Naive thymus-derived CD4-positive, alpha-beta T cell (primary cell): ENCODE results near the gene AREG. TPM values are rescaled to one million over a fixed set of nuclear protein-coding genes. Genes with fewer than 3 reads are reported as not detected.

ENCODE experiments used
- ATAC-seq: fragments of 150-1000 bp; cut with Tn5 transposase; 2 replicates; pipeline ENCODE4 v1.10.0; 2021; ENCODE audit warnings: mild to moderate bottlenecking, moderate library complexity
- CTCF ChIA-PET: fragments of 350-600 bp; sonication (Branson Sonifier 250); formaldehyde crosslinking; loops from one replicate; lab custom pipeline; 2021; ENCODE audit warnings: antibody characterized with exemption; lab: Charles Lee
- POLR2A ChIA-PET: fragments of 350-600 bp; sonication (Branson Sonifier 250); formaldehyde crosslinking; loops from one replicate; lab custom pipeline; 2021; ENCODE audit warnings: antibody characterized with exemption, inconsistent platforms; lab: Charles Lee
- DNase-seq, 9 donors: peaks; one replicate each; pipeline versions ENCODE4 v3.0.0 to v3.0.0-alpha.2; 2020 to 2022; ENCODE audit warnings: mixed read lengths in 1 of 9
- H3K27ac ChIP-seq: one replicate; pipeline ENCODE4 v1.7.0; 2013; ENCODE audit warnings: mild to moderate bottlenecking, low read depth, low read length, moderate library complexity
- H3K27me3 ChIP-seq, 2 donors: one replicate each; pipeline ENCODE4 v1.7.0; 2013; ENCODE audit warnings: low read length in 2 of 2, mild to moderate bottlenecking in 2 of 2, moderate library complexity in 2 of 2; ENCODE audit not compliant: control insufficient read depth in 2 of 2, insufficient read depth in 2 of 2
- H3K36me3 ChIP-seq, 3 experiments: 1 replicate in 2 of 3; 2 replicates in 1 of 3; pipeline ENCODE4 v1.7.0; 2013; ENCODE audit warnings: low read length in 3 of 3, mild to moderate bottlenecking in 3 of 3, moderate library complexity in 1 of 3; ENCODE audit not compliant: insufficient read depth in 3 of 3, control insufficient read depth in 2 of 3
- H3K4me1 ChIP-seq, 2 donors: one replicate each; pipeline ENCODE4 v1.7.0; 2013; ENCODE audit warnings: low read length in 2 of 2, mild to moderate bottlenecking in 2 of 2, moderate library complexity in 1 of 2; ENCODE audit not compliant: control insufficient read depth in 2 of 2, insufficient read depth in 2 of 2
- H3K4me3 ChIP-seq: 2 replicates; pipeline ENCODE4 v1.7.0; 2013; ENCODE audit warnings: mild to moderate bottlenecking, low read length
- H3K9me3 ChIP-seq, 3 experiments: 1 replicate in 2 of 3; 2 replicates in 1 of 3; pipeline ENCODE4 v1.7.0; 2013; ENCODE audit warnings: low read length in 3 of 3; ENCODE audit not compliant: control insufficient read depth in 2 of 3
- H3K27ac Mint-ChIP-seq, 9 donors: one replicate each; pipeline ENCODE4 v1.8.0; 2020 to 2022; ENCODE audit warnings: mixed read lengths in 9 of 9, mild to moderate bottlenecking in 8 of 9, moderate library complexity in 5 of 9, inconsistent platforms in 2 of 9
- H3K27me3 Mint-ChIP-seq, 5 donors: one replicate each; pipeline ENCODE4 v1.8.0; 2021 to 2022; ENCODE audit warnings: mixed read lengths in 5 of 5, mild to moderate bottlenecking in 1 of 5
- H3K36me3 Mint-ChIP-seq, 5 donors: one replicate each; pipeline ENCODE4 v1.8.0; 2020 to 2022; ENCODE audit warnings: mixed read lengths in 5 of 5, mild to moderate bottlenecking in 3 of 5, inconsistent platforms in 1 of 5
- H3K4me1 Mint-ChIP-seq, 7 donors: one replicate each; pipeline ENCODE4 v1.8.0; 2020 to 2022; ENCODE audit warnings: mixed read lengths in 7 of 7, mild to moderate bottlenecking in 3 of 7, inconsistent platforms in 1 of 7
- H3K4me3 Mint-ChIP-seq, 10 donors: one replicate each; pipeline ENCODE4 v1.8.0; 2020 to 2022; ENCODE audit warnings: mild to moderate bottlenecking in 10 of 10, mixed read lengths in 10 of 10, moderate library complexity in 6 of 10, inconsistent platforms in 2 of 10
- H3K9me3 Mint-ChIP-seq, 11 donors: one replicate each; pipeline ENCODE4 v1.8.0; 2020 to 2022; ENCODE audit warnings: mixed read lengths in 11 of 11, mild to moderate bottlenecking in 4 of 11, inconsistent platforms in 1 of 11, moderate library complexity in 1 of 11
- intact Hi-C, 2 donors: fragments of 100-400 bp; cut with micrococcal nuclease; formaldehyde crosslinking; loops; one replicate each; pipeline ENCODE4 v1.15.1; 2023
- polyA plus RNA-seq, 2 donors: library from polyadenylated mRNA; unstranded; fragments of 300-500 nt; fragmentation: Illumina TruSeq; gene quantifications; one replicate each; pipeline ENCODE4 v1.2.3, GENCODE V29; 2021
- total RNA-seq, 6 experiments: library from RNA in 5 of 6; stranded (reverse) in 5 of 6; gene quantifications; 1 replicate in 5 of 6; 2 replicates in 1 of 6; pipeline ENCODE4 v1.2.3 and lab custom pipeline; 2021 to 2026

Gene AREG
- total and polyA plus RNA-seq, 7 experiments from 2014 or later, result 0.36 to 30.5 (median 3.6) TPM; not detected in 1

DNA sequence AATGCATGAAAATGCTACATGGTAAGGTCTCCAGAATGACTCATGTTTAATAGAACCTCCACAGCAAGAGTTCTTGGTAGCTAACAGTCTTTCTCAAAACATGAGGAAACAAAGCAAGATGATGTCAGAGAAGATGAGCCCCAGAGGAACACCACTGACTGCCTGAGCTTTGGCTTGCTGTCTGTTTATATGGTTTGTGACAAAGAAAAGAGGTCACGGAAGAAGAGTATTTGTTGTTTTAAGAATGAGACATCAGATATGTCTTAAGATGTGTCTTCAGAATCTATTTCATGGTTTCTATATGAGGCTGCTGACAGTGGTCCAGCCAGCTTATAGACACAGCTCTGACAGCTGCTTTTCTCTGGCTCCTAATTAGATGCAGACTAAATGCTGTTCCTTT, 18.8 kb upstream of the AREG start:
- no peak overlapping the region for H3K27ac Mint-ChIP-seq
- intact Hi-C loops, result no loop called here
- no peaks in the 10 kb centered on the region for H3K9me3 Mint-ChIP-seq
- H3K4me1 Mint-ChIP-seq, result no peaks in the 10 kb centered on the region
- Histone ChIP-seq H3K27ac (no peak overlapping the region), H3K4me3 (no peak overlapping the region), H3K27me3 (peaks cover 0 to 3% of the 10 kb centered on the region in 2 donors), H3K36me3 (no peaks in the 10 kb centered on the region), H3K4me1 (no peaks in the 10 kb centered on the region), H3K9me3 (no peaks in the 10 kb centered on the region)
- ChIA-PET POLR2A (no interaction called here), CTCF (no interaction called here)
- peaks cover 5 to 12% (median 10%) of the 10 kb centered on the region in 5 donors for H3K27me3 Mint-ChIP-seq
- no peaks in the 10 kb centered on the region for H3K36me3 Mint-ChIP-seq
- H3K4me3 Mint-ChIP-seq, result no peak overlapping the region
- DNase-seq (no peak), ATAC-seq (no peak)

DNA sequence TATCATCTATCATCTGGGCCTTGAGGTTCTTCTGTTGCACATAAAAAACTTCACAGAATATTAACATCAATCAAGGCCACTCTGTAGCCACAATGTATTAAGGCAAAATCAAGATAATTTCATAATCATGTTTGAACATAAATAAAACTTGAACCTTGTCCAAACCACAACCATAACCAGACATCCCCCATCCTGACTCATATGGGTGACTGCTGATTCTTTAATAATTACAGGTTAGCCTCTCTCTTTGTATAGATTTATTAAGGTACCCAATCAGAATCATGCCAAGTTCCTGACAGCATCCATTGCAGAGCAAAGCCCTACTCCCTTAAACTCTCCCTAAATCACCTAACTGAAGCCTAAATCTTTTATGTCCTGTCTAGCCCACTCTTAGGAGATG, 16.7 kb upstream of the AREG start:
- ChIA-PET POLR2A (no interaction called here), CTCF (no interaction called here)

DNA sequence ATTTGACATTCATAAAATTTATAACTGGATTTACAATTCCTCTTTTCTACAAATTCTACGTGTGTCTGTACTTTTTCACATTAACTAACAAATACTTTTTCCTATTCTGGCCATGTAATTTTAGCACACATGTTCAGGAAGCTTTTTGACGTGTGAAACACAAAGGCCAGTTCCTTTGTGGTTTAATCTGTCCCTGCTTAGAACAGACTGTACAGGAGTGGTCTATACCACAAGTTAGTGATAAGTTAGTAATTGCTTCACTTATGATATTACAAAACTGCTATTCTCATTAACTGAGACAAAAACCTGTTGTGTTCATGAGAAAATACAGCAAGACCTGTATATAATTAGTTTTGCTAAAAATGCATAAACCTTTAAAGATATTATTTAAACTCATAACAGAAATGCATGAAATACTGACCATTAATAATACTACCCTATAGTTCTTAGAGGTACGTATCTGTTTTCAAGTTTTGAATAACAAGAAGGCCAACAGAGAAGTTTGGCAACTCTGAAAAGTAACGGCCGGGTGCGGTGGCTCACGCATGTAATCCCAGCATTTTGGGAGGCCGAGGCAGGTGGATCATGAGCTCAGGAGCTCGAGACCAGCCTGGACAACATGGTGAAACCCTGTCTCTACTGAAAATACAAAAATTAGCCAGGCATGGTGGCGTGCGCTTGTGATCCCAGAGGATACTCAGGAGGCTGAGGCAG, 13.7 kb upstream of the AREG start:
- Histone ChIP-seq H3K9me3 (no peaks in the 10 kb centered on the region), H3K27me3 (no peaks in the 10 kb centered on the region), H3K4me1 (no peaks in the 10 kb centered on the region), H3K27ac (no peak overlapping the region), H3K36me3 (no peaks in the 10 kb centered on the region), H3K4me3 (no peak overlapping the region)
- POLR2A ChIA-PET, result no interaction called here
- Mint-ChIP-seq H3K4me3 (no peak overlapping the region), H3K27me3 (peaks cover 4 to 21% (median 6%) of the 10 kb centered on the region in 5 donors), H3K9me3 (no peaks in the 10 kb centered on the region), H3K4me1 (no peaks in the 10 kb centered on the region), H3K27ac (no peak overlapping the region), H3K36me3 (no peaks in the 10 kb centered on the region)
- CTCF ChIA-PET, result no interaction called here
- DNase-seq, result no peak
- intact Hi-C loops, result no loop called here
- ATAC-seq, result peak; percentile 74

More for the DNA sequence above, 16.7 kb upstream of the AREG start:
- Mint-ChIP-seq H3K9me3 (no peaks in the 10 kb centered on the region), H3K27me3 (peaks cover 2 to 7% (median 4%) of the 10 kb centered on the region in 5 donors), H3K4me1 (no peaks in the 10 kb centered on the region), H3K36me3 (no peaks in the 10 kb centered on the region), H3K27ac (no peak overlapping the region), H3K4me3 (no peak overlapping the region)
- Histone ChIP-seq H3K9me3 (no peaks in the 10 kb centered on the region), H3K27me3 (no peaks in the 10 kb centered on the region), H3K4me3 (no peak overlapping the region), H3K27ac (no peak overlapping the region), H3K4me1 (no peaks in the 10 kb centered on the region), H3K36me3 (no peaks in the 10 kb centered on the region)
- ATAC-seq, result peak; percentile 31
- intact Hi-C loops, result no loop called here
- no peak for DNase-seq

DNA sequence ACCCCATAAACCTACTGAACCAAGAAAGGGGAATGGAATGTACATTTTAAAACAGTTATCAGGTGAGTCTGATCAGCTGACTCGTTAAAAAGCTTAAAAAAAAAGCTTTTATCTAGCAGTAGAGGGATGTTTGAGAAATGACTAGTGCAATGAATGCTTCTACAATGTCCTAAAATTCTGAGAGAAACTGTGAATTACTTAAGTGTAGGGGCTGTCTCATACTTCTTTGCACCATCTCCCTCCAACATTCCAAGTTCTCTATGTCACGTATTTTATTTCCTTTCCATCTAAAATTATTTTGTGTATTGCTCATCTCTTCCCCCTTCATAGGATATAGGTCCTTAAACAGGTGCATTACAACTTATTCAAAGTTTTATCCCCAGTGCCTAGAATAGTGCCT, 11.9 kb upstream of the AREG start:
- ChIA-PET CTCF (no interaction called here), POLR2A (no interaction called here)
- H3K4me3 ChIP-seq, result no peak overlapping the region
- DNase-seq (no peak), ATAC-seq (no peak)
- H3K27ac Mint-ChIP-seq, result no peak overlapping the region
- H3K4me1 Mint-ChIP-seq, result no peaks in the 10 kb centered on the region
- no peak overlapping the region for H3K27ac ChIP-seq
- no peaks in the 10 kb centered on the region for H3K36me3 ChIP-seq
- no peaks in the 10 kb centered on the region for H3K9me3 ChIP-seq
- H3K4me1 ChIP-seq, result no peaks in the 10 kb centered on the region
- H3K27me3 Mint-ChIP-seq, result peaks cover 4 to 21% (median 6%) of the 10 kb centered on the region in 5 donors
- H3K9me3 Mint-ChIP-seq, result no peaks in the 10 kb centered on the region
- H3K27me3 ChIP-seq, result no peaks in the 10 kb centered on the region
- H3K4me3 Mint-ChIP-seq, result no peak overlapping the region
- H3K36me3 Mint-ChIP-seq, result no peaks in the 10 kb centered on the region
- intact Hi-C loops, result no loop called here

DNA sequence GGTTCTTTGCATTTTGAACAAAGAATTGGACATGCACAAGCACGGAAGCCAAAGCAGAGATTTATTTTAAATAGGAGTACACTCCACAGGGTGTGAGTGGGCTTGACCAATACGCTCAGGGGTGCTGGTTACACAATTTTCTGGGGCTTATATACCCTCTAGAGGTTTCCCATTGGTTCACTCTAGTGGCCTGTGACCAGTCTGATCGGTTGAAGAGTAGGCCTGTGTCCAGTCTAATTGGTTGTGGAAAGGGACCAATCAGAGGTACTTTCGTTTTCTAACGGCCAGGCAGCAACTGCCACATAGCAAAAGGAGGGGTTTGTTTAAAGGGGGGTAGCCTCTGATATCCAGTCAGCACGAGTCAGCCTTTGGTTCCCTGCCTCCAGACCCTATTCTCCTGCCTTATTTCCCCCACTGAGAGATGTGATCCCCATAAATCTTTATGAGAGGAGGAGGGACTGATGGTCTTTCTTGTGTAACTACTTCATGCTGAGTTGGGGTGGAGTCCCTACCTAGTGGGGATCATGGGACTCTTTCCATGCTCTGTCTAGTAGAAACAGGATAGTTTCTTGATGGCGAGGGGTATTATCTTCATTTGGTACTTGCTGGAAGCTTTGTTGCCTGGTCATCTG, 11.3 kb upstream of the AREG start:
- no peak for DNase-seq

GRCh38 chr4:74435296-74435695, 9.6 kb upstream of the AREG start:
- Histone ChIP-seq H3K36me3 (no peaks in the 10 kb centered on the region), H3K9me3 (no peaks in the 10 kb centered on the region), H3K4me1 (no peaks in the 10 kb centered on the region), H3K27me3 (no peaks in the 10 kb centered on the region), H3K27ac (no peak overlapping the region), H3K4me3 (no peak overlapping the region)
- Mint-ChIP-seq H3K4me1 (no peaks in the 10 kb centered on the region), H3K4me3 (no peak overlapping the region), H3K36me3 (no peaks in the 10 kb centered on the region), H3K27ac (no peak overlapping the region), H3K27me3 (peaks cover 0 to 21% (median 4%) of the 10 kb centered on the region in 5 donors), H3K9me3 (no peaks in the 10 kb centered on the region)
- ChIA-PET POLR2A (no interaction called here), CTCF (interaction anchor here (0.5 kb wide), 1 partner anchor 58 kb away, joined by 7 read pairs; no protein-coding TSS in a partner anchor)
- intact Hi-C loops, result no loop called here
- ATAC-seq (no peak), DNase-seq (no peak)

More for the DNA sequence above, 11.3 kb upstream of the AREG start:
- H3K27ac ChIP-seq, result no peak overlapping the region
- Mint-ChIP-seq H3K27ac (peak overlapping the region in 1 of 9 donors; percentile 55), H3K4me1 (no peaks in the 10 kb centered on the region), H3K9me3 (no peaks in the 10 kb centered on the region), H3K36me3 (no peaks in the 10 kb centered on the region), H3K4me3 (no peak overlapping the region), H3K27me3 (peaks cover 4 to 21% (median 4%) of the 10 kb centered on the region in 5 donors)
- no peaks in the 10 kb centered on the region for H3K9me3 ChIP-seq
- ATAC-seq, result no peak
- POLR2A ChIA-PET, result no interaction called here
- no peak overlapping the region for H3K4me3 ChIP-seq
- H3K4me1 ChIP-seq, result no peaks in the 10 kb centered on the region
- no peaks in the 10 kb centered on the region for H3K27me3 ChIP-seq
- H3K36me3 ChIP-seq, result no peaks in the 10 kb centered on the region
- CTCF ChIA-PET, result no interaction called here
- intact Hi-C loops, result no loop called here

GRCh38 chr4:74437866-74438265, 7.1 kb upstream of the AREG start:
- H3K27ac ChIP-seq, result no peak overlapping the region
- intact Hi-C loops, result no loop called here
- no peak for ATAC-seq
- H3K27me3 Mint-ChIP-seq, result peaks cover 0 to 21% (median 4%) of the 10 kb centered on the region in 5 donors
- H3K9me3 Mint-ChIP-seq, result no peaks in the 10 kb centered on the region
- H3K9me3 ChIP-seq, result no peaks in the 10 kb centered on the region
- CTCF ChIA-PET, result no interaction called here
- no peaks in the 10 kb centered on the region for H3K36me3 ChIP-seq
- H3K27me3 ChIP-seq, result no peaks in the 10 kb centered on the region
- no peaks in the 10 kb centered on the region for H3K4me1 Mint-ChIP-seq
- POLR2A ChIA-PET, result no interaction called here
- H3K4me3 Mint-ChIP-seq, result no peak overlapping the region
- no peaks in the 10 kb centered on the region for H3K4me1 ChIP-seq
- H3K36me3 Mint-ChIP-seq, result no peaks in the 10 kb centered on the region
- no peak overlapping the region for H3K27ac Mint-ChIP-seq
- no peak for DNase-seq
- H3K4me3 ChIP-seq, result no peak overlapping the region
